Measurements from ENCODE around the gene LMF1.

- no peak for TF ChIP-seq POLR2AphosphoS5 (IDR thresholded peaks at IDR 0.05; ENCODE audit: low read depth, low read length)
- TF ChIP-seq POLR2A (IDR thresholded peaks at IDR 0.05; ENCODE audit: low read depth, low read length): no peak
Measured at GRCh38 chr16:835373-835772, 135.4 kb downstream of the LMF1 start.

Measured in GM12891 (cell line).